ENCODE results near the gene FBXO9.

DNA sequence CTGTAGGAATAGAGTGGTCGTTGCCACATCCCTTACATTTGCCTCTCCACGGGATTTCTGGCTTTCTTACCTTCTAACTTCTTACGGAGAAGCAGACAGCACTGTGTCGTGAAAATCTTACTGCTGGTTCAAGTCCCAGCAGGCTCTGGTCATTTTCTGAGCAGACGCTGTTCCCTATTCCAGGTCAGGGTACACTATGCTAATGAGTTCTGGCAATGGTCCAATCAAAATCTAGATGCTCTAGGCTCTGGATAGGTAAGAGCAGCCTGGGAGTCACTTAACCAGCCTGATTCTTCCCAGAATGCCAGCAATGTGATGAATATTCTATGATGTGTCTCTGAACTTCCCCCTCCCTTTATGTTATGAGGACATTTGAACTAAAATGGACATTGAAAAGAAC, 83.5 kb downstream of the FBXO9 start, which contains the start of gene GCM1:
- TF ChIP-seq, protein P1, sequence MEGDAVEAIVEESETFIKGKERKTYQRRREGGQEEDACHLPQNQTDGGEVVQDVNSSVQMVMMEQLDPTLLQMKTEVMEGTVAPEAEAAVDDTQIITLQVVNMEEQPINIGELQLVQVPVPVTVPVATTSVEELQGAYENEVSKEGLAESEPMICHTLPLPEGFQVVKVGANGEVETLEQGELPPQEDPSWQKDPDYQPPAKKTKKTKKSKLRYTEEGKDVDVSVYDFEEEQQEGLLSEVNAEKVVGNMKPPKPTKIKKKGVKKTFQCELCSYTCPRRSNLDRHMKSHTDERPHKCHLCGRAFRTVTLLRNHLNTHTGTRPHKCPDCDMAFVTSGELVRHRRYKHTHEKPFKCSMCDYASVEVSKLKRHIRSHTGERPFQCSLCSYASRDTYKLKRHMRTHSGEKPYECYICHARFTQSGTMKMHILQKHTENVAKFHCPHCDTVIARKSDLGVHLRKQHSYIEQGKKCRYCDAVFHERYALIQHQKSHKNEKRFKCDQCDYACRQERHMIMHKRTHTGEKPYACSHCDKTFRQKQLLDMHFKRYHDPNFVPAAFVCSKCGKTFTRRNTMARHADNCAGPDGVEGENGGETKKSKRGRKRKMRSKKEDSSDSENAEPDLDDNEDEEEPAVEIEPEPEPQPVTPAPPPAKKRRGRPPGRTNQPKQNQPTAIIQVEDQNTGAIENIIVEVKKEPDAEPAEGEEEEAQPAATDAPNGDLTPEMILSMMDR (IDR thresholded peaks at IDR 0.05), result no peak
- TF ChIP-seq ZSCAN20 (CRISPR knock-in tag; IDR thresholded peaks at IDR 0.05), result no peak
- no peak for TF ChIP-seq SMC3 (IDR thresholded peaks at IDR 0.05)
- TF ChIP-seq, protein P2, sequence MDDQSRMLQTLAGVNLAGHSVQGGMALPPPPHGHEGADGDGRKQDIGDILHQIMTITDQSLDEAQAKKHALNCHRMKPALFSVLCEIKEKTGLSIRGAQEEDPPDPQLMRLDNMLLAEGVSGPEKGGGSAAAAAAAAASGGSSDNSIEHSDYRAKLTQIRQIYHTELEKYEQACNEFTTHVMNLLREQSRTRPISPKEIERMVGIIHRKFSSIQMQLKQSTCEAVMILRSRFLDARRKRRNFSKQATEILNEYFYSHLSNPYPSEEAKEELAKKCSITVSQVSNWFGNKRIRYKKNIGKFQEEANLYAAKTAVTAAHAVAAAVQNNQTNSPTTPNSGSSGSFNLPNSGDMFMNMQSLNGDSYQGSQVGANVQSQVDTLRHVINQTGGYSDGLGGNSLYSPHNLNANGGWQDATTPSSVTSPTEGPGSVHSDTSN (IDR thresholded peaks at IDR 0.05), result no peak
- no peak for TF ChIP-seq MYC (IDR thresholded peaks at IDR 0.05; ENCODE audit: borderline replicate concordance, low read length)
- no peak for TF ChIP-seq RAD21 (conservative IDR thresholded peaks at IDR 0.05 in 1 of 2, IDR thresholded peaks at IDR 0.05 in 1 of 2)
- no peak for TF ChIP-seq NPAS2 (CRISPR knock-in tag; IDR thresholded peaks at IDR 0.05; ENCODE audit: borderline replicate concordance)
- no peak for TF ChIP-seq JUN (IDR thresholded peaks at IDR 0.05)
- TF ChIP-seq RCOR1 (IDR thresholded peaks at IDR 0.05; ENCODE audit: low read depth, low read length), result no peak
